ENCODE results near the gene C7orf57. TPM values are rescaled to one million over a fixed set of nuclear protein-coding genes. Genes with fewer than 3 reads are reported as not detected.

Gene C7orf57
- total RNA-seq, 1 experiment from 2014 or later = 3.2 TPM

DNA sequence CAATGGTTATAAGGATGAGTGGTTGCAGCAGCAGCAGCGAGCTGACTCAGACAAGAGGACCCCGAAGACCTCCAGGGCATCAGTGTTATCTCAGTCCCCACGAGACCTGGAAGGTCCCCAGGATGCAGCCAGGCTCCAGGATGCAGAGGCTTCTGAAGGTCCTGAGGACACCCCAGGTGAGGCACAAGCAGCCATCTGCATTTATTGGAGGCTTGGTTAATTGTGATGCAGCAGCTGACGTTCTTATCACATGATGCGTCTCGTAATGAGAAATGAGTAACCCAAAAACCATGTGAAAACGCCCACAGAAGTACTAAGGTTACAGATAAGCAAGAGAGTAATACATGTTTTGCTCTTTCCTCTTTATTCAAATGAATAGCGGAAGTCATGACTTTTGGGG, 17.4 kb downstream of the C7orf57 start:
- Histone ChIP-seq H3K9me3 (ENCODE audit: control insufficient read depth, insufficient read depth, low read depth, low read length) (no peaks in the 10 kb centered on the region; the same call in 1 of the 2 replicates), H3K27ac (ENCODE audit: low read length) (no peak overlapping the region), H3K4me3 (ENCODE audit: low read depth in 2 of 2, low read length in 2 of 2) (no peak overlapping the region), H3K4me1 (ENCODE audit: control insufficient read depth, insufficient read depth, low read length) (no peaks in the 10 kb centered on the region), H3K36me3 (ENCODE audit: control insufficient read depth, insufficient read depth, low read length) (no peaks in the 10 kb centered on the region), H3K27me3 (ENCODE audit: control insufficient read depth, insufficient read depth, low read length) (no peaks in the 10 kb centered on the region)
- ATAC-seq = 0 out of 2 replicates have a peak, but pooled peaks have one; percentile 36
- TF ChIP-seq CTCF (IDR thresholded peaks at IDR 0.05) (no peak), SIN3A (IDR thresholded peaks at IDR 0.05; ENCODE audit: borderline replicate concordance, insufficient read depth, low read depth, low read length) (no peak), POLR2AphosphoS5 (IDR thresholded peaks at IDR 0.05; ENCODE audit: low read depth, low read length) (no peak), TCF7L2 (IDR thresholded peaks at IDR 0.05; ENCODE audit: low read depth, low read length) (no peak)
- TF ChIP-seq, protein P1, sequence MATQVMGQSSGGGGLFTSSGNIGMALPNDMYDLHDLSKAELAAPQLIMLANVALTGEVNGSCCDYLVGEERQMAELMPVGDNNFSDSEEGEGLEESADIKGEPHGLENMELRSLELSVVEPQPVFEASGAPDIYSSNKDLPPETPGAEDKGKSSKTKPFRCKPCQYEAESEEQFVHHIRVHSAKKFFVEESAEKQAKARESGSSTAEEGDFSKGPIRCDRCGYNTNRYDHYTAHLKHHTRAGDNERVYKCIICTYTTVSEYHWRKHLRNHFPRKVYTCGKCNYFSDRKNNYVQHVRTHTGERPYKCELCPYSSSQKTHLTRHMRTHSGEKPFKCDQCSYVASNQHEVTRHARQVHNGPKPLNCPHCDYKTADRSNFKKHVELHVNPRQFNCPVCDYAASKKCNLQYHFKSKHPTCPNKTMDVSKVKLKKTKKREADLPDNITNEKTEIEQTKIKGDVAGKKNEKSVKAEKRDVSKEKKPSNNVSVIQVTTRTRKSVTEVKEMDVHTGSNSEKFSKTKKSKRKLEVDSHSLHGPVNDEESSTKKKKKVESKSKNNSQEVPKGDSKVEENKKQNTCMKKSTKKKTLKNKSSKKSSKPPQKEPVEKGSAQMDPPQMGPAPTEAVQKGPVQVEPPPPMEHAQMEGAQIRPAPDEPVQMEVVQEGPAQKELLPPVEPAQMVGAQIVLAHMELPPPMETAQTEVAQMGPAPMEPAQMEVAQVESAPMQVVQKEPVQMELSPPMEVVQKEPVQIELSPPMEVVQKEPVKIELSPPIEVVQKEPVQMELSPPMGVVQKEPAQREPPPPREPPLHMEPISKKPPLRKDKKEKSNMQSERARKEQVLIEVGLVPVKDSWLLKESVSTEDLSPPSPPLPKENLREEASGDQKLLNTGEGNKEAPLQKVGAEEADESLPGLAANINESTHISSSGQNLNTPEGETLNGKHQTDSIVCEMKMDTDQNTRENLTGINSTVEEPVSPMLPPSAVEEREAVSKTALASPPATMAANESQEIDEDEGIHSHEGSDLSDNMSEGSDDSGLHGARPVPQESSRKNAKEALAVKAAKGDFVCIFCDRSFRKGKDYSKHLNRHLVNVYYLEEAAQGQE (IDR thresholded peaks at IDR 0.05; ENCODE audit: insufficient read depth in 1 of 2, low read depth in 2 of 2, low read length in 1 of 2) = no peak
- intact Hi-C loops (cut with micrococcal nuclease; ENCODE audit: unreplicated experiment) (no loop called here), in situ Hi-C loops (cut with HindIII; ENCODE audit: low pct_unique_long_range_greater_than_20kb, low sequenced_read_pairs) (no loop called here)
- POLR2A ChIA-PET = interaction anchor here (0.7 to 1.0 kb wide), 2 partner anchors 11 to 36 kb away, joined by 4 read pairs; no protein-coding TSS in a partner anchor
- no peak for DNase-seq (ENCODE audit: low read depth, low spot score)
- no TSS peak for BruUV-seq (replicated peaks)
- CTCF ChIA-PET = no interaction called here

- Histone ChIP-seq H3K27ac (ENCODE audit: low read length) (no peak overlapping the region), H3K27me3 (ENCODE audit: control insufficient read depth, insufficient read depth, low read length) (no peaks in the 10 kb centered on the region), H3K9me3 (ENCODE audit: control insufficient read depth, insufficient read depth, low read depth, low read length) (no peaks in the 10 kb centered on the region; the same call in 1 of the 2 replicates), H3K4me1 (ENCODE audit: control insufficient read depth, insufficient read depth, low read length) (no peaks in the 10 kb centered on the region), H3K36me3 (ENCODE audit: control insufficient read depth, insufficient read depth, low read length) (no peaks in the 10 kb centered on the region), H3K4me3 (ENCODE audit: low read depth in 2 of 2, low read length in 2 of 2) (no peak overlapping the region)
- CTCF ChIA-PET = no interaction called here
- POLR2A ChIA-PET = interaction anchor here (1.0 kb wide), 1 partner anchor 35 kb away, joined by 4 read pairs; no protein-coding TSS in a partner anchor
- DNase-seq (ENCODE audit: low read depth, low spot score) (no peak), ATAC-seq (no peak)
- BruUV-seq (replicated peaks) = no TSS peak
- TF ChIP-seq TCF7L2 (IDR thresholded peaks at IDR 0.05; ENCODE audit: low read depth, low read length) (no peak), SIN3A (IDR thresholded peaks at IDR 0.05; ENCODE audit: borderline replicate concordance, insufficient read depth, low read depth, low read length) (no peak), POLR2AphosphoS5 (IDR thresholded peaks at IDR 0.05; ENCODE audit: low read depth, low read length) (no peak)
- in situ Hi-C loops (cut with HindIII; ENCODE audit: low pct_unique_long_range_greater_than_20kb, low sequenced_read_pairs) = no loop called here
- intact Hi-C loops (cut with micrococcal nuclease; ENCODE audit: unreplicated experiment) = no loop called here
Observed at GRCh38 chr7:48053736-48054135, 18.4 kb downstream of the C7orf57 start.

- no peaks in the 10 kb centered on the region for H3K36me3 ChIP-seq (ENCODE audit: control insufficient read depth, insufficient read depth, low read length)
- H3K9me3 ChIP-seq (ENCODE audit: control insufficient read depth, insufficient read depth, low read depth, low read length) = peaks cover 7% of the 10 kb centered on the region; the same call in 1 of the 2 replicates
- no peak overlapping the region for H3K27ac ChIP-seq (ENCODE audit: low read length)
- ATAC-seq (no peak), DNase-seq (ENCODE audit: low read depth, low spot score) (no peak)
- no TSS peak for BruUV-seq (replicated peaks)
- in situ Hi-C loops (cut with HindIII; ENCODE audit: low pct_unique_long_range_greater_than_20kb, low sequenced_read_pairs) (no loop called here), intact Hi-C loops (cut with micrococcal nuclease; ENCODE audit: unreplicated experiment) (no loop called here)
- H3K27me3 ChIP-seq (ENCODE audit: control insufficient read depth, insufficient read depth, low read length) = no peaks in the 10 kb centered on the region
- ChIA-PET CTCF (no interaction called here), POLR2A (interaction anchor here (0.7 kb wide), 1 partner anchor 1096 kb away, joined by 3 read pairs; no protein-coding TSS in a partner anchor)
- no peaks in the 10 kb centered on the region for H3K4me1 ChIP-seq (ENCODE audit: control insufficient read depth, insufficient read depth, low read length)
- TF ChIP-seq, protein P1 (IDR thresholded peaks at IDR 0.05; ENCODE audit: insufficient read depth in 1 of 2, low read depth in 2 of 2, low read length in 1 of 2) = no peak
- no peak for TF ChIP-seq TCF7L2 (IDR thresholded peaks at IDR 0.05; ENCODE audit: low read depth, low read length)
- no peak for TF ChIP-seq POLR2AphosphoS5 (IDR thresholded peaks at IDR 0.05; ENCODE audit: low read depth, low read length)
- no peak for TF ChIP-seq SIN3A (IDR thresholded peaks at IDR 0.05; ENCODE audit: borderline replicate concordance, insufficient read depth, low read depth, low read length)
- no peak for TF ChIP-seq CTCF (IDR thresholded peaks at IDR 0.05)
- H3K4me3 ChIP-seq (ENCODE audit: low read depth in 2 of 2, low read length in 2 of 2) = no peak overlapping the region
Observed at GRCh38 chr7:48058990-48059389, 23.6 kb downstream of the C7orf57 start.
